ENCODE data around the gene PTPRD.

- TF ChIP-seq, protein P1, sequence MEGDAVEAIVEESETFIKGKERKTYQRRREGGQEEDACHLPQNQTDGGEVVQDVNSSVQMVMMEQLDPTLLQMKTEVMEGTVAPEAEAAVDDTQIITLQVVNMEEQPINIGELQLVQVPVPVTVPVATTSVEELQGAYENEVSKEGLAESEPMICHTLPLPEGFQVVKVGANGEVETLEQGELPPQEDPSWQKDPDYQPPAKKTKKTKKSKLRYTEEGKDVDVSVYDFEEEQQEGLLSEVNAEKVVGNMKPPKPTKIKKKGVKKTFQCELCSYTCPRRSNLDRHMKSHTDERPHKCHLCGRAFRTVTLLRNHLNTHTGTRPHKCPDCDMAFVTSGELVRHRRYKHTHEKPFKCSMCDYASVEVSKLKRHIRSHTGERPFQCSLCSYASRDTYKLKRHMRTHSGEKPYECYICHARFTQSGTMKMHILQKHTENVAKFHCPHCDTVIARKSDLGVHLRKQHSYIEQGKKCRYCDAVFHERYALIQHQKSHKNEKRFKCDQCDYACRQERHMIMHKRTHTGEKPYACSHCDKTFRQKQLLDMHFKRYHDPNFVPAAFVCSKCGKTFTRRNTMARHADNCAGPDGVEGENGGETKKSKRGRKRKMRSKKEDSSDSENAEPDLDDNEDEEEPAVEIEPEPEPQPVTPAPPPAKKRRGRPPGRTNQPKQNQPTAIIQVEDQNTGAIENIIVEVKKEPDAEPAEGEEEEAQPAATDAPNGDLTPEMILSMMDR (IDR thresholded peaks at IDR 0.05), result no peak
- no peak for TF ChIP-seq POLR2AphosphoS5 (IDR thresholded peaks at IDR 0.05; ENCODE audit: low read depth, low read length)
- no peak for TF ChIP-seq REST (IDR thresholded peaks at IDR 0.05; ENCODE audit: insufficient read depth in 1 of 2, low read depth in 2 of 2, low read length in 1 of 2)
Measured at GRCh38 chr9:10523164-10523563, 89.6 kb downstream of the PTPRD start.
